Activated T-helper 9 cell treated with anti-CD3 and anti-CD28 coated beads, Interleukin-2, amount 50 U/mL, for 16 hours (primary cell): ENCODE measurements around the gene PARD6G.
"Not testable (repeated sequence)": the region's sequence is repeated elsewhere in the genome, so short reads cannot be mapped to it uniquely, and the experiment has no call there.

ENCODE experiments used
- DNase-seq: peaks from one replicate; pipeline ENCODE4 v3.0.0-alpha.2; 2020; ENCODE audit warnings: low read depth

PARD6G gene

DNA sequence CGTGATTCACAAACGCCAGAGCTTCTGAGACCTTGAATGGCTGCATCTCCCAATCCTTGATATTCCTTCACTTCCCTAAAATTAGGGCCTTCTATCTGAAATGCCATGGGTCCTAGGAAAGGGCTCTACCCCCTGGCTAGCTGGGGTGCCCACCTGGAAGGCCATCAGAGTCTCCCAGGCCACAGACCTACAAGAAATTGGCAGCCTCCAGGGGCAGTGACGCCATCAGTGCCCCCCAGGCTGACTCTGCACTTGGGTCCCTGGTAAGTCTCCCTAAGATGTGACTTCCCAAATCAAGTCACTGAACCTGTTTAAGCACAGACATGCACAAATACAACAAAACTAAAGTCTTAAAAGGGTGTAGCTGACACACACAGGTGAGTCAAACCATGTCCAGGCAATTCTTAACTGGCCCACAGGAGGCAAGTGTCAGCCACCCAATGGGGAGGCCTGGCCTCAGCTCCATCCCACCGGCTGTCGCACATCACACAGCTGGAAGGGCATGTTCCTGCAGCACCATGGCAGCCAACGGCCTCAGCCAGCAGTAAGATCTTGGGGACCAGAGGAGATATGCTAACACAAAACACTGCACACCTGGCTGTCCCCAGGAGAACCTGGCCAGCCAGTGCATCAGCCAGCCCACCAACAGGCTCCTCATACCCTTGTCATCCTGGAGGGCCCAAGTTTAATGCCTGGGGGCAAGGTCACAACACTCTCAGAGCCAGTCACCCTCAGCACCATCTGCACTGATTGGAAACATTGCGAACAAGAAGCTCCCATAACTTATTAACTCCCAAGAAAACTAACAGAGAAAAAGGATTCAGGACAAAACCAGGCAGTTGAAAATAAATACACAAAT lies 5.2 kb downstream of the PARD6G start:
- no peak for DNase-seq

DNA sequence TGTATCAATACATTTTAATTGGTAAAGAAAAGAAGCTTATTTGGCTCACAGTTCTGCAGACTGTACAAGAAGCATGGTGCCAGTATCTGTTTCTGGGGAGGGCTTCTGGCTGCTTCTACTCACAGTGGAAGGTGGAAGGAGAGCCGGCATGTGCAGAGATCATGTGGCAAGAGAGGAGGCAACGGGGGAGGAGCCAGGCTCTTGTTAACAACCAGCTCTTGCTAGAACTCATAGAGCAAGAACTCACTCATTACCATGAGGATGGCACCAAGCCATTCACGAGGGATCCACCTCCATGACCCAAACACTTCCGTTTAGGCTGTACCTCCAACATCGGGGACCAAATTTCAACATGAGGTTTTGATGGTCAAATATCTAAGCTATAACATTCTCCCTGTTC lies 7.5 kb downstream of the PARD6G start:
- no peak for DNase-seq

DNA sequence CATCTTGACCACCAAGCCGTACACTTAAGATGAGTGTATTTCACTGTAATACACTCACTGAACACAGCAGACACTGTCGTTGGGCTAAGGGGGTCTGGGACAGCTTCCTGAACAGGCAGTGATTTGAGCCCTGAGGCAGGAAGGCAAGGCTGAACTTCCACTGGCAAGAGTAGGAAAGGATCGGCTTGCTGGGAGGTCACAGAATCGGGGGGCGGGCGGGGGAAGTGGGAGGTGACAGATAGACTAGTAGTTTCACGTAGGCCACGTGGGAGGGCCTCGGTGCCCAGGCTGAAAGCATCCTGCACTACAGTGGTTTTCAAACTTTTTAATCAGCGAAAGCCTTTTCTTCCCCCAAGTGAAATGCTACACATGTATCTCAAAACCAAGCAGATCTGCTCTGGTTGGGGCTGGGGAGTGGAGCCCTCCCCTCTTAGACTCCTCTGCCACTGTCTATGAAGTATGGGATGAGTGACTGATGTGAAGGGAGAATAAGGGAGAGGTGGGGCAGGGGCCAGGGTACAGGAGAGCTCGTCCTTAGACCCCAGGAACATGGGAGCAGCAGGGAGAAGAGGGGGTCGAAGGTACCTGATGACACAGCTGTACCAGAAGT lies 8.6 kb downstream of the PARD6G start:
- no peak for DNase-seq

DNA sequence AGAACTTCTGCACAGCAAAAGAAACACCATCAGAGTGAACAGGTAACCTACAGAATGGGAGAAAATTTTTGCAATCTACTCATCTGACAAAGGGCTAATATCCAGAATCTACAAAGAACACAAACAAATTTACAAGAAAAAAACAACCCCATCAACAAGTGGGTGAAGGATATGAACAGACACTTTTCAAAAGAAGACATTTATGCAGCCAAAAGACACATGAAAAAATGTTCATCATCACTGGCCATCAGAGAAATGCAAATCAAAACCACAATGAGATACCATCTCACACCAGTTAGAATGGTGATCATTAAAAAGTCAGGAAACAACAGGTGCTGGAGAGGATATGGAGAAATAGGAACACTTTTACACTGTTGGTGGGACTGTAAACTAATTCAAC lies 9.8 kb downstream of the PARD6G start:
- not testable (repeated sequence) for DNase-seq

DNA sequence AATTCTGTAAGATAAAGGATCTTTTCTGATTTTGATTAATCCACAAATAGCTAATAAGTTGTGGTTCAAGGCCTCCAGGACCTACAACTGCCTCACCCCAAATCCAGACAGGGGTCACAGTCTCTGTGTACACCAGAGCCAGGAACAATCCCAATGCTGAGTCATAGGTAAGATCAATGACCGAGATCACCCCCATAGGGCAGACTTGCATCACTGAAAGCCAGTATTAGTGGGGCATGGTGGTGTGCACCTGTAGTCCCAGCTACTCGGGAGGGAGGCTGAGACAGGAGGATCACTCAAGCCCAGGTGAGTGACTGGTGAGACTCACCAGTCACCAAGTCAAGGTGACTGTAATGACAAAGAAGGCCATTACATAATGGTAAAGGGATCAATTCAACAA lies 12.9 kb downstream of the PARD6G start:
- DNase-seq: no peak

DNA sequence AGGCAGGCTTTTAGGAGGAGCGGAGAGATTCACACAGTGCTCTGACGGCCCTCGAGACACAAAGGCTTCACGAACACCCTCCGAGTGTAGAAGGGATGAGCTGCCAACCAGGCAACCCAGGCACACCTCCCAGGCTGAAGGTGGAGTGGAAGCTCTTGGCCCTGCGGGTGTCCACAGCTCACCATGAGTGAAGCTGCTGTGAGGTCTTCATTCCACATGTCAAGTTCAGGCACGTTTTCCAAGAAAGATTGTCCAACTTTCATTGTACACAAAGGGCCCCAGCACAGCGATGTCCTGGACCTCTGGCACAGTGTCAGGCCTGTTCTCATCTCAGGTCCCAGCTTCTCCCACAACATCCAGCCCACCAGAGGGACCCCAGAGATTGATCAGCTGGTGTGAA lies 13.4 kb downstream of the PARD6G start:
- DNase-seq: no peak

DNA sequence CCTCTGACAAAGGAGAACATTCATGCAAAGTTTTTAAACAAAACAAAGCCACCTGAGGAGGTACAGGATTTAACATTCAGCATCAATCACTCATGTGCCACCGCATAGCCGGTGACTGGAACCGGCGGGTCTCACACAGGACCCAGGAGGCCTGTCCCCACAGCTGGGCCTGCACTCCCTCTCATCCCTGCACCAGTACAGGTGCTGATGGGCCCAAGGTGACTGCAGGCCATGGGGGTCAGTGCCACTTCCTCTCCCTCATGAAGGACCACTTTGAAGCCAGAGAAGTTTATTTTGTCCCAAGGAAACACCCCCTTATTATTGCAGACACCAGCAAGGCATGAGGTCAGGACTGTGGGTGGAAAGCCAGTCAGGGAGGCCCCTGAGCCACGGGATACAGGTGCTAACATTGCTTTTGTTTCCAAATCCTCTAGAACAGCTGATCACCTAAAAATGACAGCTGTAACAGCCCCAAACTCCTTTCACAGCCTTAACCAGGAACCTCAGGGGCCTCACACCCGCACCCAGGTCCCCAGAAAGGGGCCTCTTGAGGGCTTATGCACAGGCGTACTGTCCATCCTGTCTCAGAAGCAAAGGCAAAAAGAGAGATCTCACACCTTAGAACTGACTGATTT lies 14.0 kb downstream of the PARD6G start:
- DNase-seq: no peak

DNA sequence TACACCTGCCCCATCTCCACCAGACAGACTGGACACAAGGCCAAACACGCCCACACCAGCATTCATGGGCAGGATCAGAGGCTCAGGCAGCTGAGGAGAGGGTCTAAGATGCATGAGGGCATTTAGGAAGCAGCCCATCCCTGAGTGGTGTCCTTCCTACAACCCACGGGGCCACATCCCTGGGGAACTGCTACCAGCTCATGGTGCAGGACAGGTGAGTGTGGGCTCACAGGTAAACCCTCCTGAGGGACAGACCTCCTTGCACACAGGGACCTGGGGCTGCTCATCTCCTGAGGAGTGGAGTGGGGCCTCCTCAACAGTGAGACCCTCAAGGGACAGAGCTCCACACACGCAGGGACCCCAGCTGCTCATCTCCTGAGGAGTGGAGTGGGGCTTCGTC lies 14.6 kb downstream of the PARD6G start:
- no peak for DNase-seq

DNA sequence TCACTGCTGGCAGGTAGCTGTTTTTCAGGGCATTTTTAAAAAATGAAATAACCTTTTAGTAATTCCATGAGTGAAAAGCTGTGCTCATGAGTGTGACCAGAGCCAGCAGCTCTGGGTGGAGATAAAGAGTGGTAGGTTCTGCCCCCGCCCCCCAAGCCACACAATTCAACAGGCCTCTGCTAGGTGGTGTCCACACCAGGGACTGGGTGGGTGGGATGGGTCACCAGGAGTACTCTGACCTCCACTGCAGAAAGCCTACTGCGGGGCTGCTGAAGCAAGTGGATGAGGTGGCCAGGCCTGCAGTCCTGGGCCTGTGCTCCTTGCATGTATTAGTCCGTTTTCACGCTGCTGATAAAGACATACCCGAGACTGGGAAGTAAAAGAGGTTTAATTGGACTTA lies 15.3 kb downstream of the PARD6G start:
- no peak for DNase-seq

DNA sequence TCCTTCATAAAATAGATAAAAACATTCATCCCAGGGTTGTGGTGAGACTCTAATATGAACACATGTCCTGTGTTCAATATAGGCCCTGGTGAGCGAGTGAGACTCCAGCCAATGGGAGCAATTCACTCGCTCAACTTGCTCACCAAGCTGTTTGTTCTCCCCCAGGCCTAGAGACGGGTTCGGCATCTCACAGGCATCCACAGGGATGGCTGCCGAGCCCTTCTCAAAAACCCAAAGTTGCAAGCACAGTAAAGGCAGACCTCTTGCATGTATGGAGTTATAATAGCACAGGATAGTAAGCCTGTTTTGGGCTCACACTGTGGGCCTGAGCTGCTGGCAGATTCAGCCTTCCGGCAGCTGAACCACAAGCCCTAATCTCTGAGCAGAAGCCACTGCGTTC lies 15.7 kb downstream of the PARD6G start:
- no peak for DNase-seq

DNA sequence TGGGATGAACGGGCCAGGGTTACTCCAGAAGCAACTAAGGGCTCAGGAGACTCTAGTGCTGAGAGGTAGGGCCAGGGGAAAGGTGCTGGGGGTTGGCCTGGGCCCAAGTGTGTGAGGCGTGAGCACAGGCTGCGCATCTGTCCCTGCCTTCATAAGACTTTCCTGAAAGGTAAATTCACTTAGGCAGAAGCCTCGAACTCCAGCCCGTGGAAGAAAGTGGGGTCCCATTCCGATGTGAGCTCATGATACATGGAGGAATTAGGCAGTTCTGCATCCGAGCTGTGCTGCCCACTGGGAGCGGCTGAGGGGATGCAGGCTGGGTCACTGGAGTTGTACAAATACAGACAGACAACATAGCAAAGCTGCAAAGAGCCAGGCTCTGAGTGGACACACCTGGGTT lies 16.2 kb downstream of the PARD6G start:
- no peak for DNase-seq

DNA sequence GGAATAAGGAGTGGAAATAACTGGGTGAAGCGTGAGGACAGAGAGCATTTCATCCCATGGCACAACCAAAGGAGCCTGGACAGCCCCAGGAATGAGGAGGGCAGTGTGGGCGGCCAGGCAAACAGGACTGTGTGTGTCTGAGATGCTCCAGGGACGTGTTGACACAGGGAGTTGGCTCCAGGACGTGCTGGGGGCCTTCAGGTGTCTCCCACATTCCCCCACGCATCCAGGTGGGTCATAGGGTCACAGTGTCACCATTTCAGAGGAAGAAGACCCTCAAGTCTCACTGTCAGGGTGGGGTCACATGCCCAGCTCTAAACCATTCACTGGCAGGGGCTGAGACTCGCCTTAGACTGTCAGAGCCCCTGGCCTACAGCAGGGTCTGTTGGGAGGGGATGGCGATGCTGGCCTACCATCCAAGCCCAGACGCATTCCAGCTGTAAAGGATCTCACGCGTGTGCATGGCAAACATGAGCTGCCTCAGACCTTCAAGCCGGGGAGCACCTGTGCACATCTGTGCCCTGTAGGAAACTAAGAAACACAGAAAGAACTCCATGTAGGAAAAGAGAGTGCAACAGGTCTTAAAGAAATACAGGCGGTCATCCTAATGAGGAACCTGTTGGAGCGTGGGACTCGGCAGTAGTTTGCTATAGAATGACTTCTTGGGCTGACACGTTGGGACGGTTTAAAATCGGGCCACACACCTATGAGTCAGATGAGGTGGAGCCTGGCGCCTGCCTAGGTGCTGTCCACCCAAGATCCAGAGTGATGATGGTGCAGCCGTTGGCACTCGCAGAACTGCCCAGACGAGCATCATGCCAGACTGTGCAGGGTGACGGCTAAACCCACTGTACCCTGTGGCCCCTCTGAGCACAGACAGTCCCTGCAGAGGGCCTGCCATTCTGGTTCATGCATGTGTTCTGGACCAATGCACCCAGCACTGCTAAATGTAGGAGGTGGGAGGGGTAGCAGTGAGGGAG lies 17.3 kb downstream of the PARD6G start:
- no peak for DNase-seq

DNA sequence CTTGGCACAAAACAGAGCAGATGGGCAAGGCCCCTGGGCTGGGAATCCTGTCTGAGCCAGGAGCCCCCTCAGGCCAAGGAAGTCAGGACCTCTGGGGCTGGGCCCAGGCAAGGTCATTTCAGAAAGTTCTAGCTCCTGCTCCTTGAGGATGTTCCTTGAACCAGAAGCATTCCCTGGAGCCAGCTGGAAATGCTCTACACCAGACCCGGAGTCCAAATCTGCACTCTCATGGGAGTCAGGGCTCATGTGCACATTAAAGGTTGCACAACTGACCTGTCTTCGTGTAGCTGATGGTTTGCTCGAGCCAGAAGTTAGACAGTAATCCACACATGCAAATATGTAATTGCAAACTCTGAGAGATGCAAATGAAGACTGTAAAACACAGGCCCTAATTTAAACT lies 18.0 kb downstream of the PARD6G start:
- DNase-seq: no peak

DNA sequence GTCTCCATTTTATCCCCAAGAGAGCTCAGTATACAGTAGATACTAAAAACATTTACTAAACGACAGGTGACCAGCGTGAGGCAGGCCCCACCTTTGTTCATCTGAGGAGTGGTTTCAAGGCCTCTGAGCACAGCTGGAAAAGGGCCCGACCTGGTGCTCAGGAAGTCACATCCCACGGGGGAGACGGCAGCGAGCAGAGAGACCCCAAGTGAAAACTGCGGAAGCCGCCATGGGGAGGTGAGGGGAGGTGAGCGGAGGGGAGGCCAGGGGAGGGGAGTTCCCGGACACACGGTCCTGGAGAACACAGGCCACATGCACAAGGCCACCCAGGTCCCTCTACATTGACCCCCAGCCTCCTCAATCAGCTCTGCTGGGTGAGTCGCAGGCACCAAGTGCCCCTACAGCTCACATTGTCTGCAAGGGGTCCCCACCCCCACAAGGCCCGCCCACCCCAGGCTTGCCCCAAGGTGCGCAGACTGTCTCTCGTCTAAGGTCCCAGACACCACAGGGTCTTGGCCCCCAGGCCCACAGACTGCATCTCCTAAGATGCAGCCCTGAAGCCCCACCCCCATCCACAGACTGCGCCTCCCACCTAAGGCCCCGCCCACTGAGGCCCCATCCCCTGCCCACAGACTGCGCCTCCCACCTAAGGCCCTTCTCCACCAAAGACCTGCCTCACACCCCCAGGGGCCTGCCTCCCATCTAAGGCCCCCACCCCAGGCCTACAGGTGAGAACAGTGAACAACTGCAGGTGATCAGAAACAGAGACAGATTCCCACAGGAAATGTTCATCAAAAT lies 19.1 kb downstream of the PARD6G start:
- no peak for DNase-seq

DNA sequence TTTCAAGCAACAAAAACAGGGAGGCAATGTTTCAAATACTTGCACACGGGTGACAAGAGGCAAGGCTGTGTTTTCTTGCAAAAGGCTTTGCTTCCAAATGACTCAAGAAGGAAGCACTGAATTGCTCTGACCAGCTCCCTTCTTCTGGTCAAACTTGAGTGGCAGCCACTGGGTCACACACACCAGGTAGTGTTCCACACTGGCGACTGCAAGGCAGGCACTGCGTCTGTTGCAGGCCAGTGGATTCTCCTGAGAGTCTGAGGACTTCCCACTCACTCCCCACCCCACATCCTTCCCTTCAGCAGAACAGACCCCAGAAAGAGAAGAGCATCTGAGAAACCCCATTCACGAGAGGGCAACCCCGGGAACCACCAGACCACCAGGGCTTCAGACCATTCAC lies 19.8 kb downstream of the PARD6G start:
- no peak for DNase-seq

DNA sequence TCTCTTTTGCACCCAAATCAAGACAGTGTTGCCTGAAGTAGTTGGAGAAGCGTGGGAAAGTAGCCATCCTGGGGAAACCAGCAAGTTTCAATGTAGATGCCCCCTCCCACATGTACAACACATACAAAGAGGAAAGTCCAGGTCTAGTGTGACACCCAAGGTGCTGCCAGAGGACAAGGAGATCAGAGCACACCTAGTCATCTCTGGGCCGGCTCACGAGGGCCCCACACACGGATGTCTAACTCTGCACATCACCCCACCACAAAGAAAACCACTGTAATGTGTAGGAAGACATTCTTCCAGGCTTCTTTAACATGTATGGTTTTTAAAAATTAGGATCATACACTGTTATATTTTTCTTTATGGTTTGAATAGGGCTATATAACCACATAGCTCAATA lies 21.6 kb downstream of the PARD6G start:
- DNase-seq: no peak

DNA sequence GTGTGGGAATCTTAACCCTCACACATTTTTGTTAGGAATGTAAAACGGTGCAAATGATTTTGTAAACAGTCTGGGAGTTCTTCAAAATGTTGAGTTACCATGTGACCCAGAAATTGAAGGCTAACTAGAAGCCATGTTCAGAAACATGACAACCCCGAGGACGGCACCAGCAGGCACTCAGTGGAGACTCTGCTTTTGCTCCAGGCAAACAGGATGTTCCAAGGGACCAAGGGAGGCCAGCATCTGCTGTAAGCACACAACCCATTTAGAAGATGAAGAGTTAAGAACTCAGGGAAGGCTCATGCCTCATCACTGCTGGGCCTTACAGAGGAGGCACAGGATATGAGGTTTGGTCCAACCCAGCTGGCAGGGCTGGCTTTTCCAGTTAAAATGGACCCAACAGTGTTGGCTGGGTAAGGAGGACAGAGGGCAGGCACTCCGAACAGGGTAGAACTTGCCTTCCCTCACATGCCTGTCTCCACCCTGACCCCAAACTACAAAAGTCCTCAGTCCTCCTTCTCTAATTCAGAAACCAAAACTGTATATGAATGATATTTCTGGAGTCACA lies 23.6 kb downstream of the PARD6G start:
- no peak for DNase-seq

DNA sequence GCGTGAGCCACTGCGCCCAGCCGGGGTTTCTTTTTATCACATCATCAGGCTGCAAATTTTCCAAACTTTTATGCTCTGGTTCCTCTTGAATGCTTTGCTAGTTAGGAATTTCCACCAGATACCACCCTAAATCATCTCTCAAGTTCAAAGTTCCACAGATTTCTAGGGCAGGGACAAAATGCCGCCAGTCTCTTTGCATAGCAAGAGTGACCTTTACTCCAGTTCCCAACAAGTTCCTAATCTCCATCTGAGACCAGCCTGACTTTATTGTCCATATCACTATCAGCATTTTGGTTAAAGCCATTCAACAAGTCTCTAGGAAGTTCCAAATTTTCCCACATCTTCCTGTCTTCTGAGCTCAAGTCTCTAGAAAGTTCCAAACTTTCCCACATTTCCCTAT lies 27.8 kb downstream of the PARD6G start:
- DNase-seq: not testable (repeated sequence)

DNA sequence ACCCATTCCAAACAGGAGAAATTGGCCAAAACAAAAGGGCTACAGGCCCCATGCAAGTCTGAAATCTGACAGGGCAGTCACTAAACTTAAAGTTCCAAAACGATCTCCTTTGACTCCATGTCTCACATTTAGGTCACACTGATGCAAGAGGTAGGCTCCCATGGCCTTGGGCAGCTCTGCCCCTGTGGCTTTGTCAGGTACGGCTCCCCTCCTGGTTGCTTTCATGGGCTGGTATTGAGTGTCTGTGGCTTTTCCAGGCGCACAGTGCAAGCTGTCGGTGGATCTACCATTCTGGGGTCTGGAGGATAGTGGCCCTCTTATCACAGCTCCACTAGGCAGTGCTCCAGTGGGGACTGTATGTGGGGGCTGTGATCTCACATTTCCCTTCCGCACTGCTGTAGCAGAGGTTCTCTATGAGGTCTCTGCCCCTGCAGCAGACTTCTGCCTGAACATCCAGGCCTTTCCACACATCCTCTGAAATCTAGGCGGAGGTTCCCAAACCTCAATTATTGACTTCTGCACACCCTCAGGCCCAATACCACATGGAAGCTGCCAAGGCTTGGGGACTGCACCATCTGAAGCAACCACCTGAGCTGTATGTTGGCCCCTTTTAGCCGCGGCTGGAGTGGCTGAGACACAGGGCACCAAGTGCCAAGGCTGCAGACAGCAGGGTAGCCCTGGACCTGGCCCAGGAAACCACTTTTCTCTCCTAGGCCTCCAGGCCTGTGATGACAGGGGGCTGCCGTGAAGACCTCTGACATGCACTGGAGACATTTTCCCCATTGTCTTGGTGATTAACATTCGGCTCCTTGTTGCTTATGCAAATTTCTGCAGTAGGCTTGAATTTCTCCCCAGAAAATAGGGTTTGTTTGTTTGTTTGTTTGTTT lies 28.7 kb downstream of the PARD6G start:
- no peak for DNase-seq

DNA sequence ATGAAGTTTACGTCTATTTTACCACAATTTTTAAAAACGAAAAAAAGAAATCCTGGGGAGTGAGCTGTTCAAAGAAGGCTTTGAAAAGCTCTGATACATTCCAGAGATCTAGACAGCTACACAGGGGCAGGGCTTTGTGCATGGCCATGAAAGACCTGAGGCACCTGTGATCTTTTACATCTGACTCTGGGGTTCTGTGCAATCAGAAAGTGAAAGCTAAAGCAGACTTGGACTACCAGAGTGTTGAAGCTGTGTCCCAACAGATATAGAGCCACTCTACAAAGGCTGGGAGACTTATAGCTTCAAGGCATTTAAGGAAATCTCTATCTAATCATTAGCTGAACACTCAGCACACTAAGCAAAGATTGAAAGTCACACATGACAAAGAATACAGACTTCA lies 34.1 kb downstream of the PARD6G start:
- DNase-seq: no peak
